HG02840 (cell line): Measurements from ENCODE around the gene CREBRF.
A peak's percentile ranks its signal among the peaks of the same experiment; 100 is the strongest.
"Not testable (repeated sequence)": the region's sequence is repeated elsewhere in the genome, so short reads cannot be mapped to it uniquely, and the experiment has no call there.

Source experiments
- ATAC-seq: cut with Tn5 transposase; IDR thresholded peaks from one replicate; pipeline ENCODE4 v1.9.1; 2021; ENCODE audit warnings: mild to moderate bottlenecking, moderate library complexity, moderate number of reproducible peaks; ENCODE audit not compliant: unreplicated experiment, low FRiP score

Gene CREBRF

GRCh38 chr5:173033923-173034322, 22.2 kb upstream of the CREBRF start:
- no peak for ATAC-seq

- ATAC-seq, result peak; percentile 49
Measured at GRCh38 chr5:173035904-173036707, 20.0 kb upstream of the CREBRF start.

- no peak for ATAC-seq
Measured at GRCh38 chr5:173039188-173039587, 17.0 kb upstream of the CREBRF start.

GRCh38 chr5:173039964-173040363, 16.2 kb upstream of the CREBRF start:
- no peak for ATAC-seq

GRCh38 chr5:173041881-173042762, 14.0 kb upstream of the CREBRF start:
- no peak for ATAC-seq

GRCh38 chr5:173042763-173043107, 13.4 kb upstream of the CREBRF start:
- ATAC-seq, result no peak

GRCh38 chr5:173045474-173045873, 10.7 kb upstream of the CREBRF start:
- ATAC-seq, result no peak

- ATAC-seq, result not testable (repeated sequence)
Measured at GRCh38 chr5:173047096-173047837, 8.9 kb upstream of the CREBRF start.

GRCh38 chr5:173047838-173048105, 8.4 kb upstream of the CREBRF start:
- ATAC-seq, result no peak

- ATAC-seq, result no peak
Measured at GRCh38 chr5:173050791-173051190, 5.4 kb upstream of the CREBRF start.

GRCh38 chr5:173051746-173052145, 4.4 kb upstream of the CREBRF start:
- no peak for ATAC-seq

GRCh38 chr5:173053041-173053440, 3.1 kb upstream of the CREBRF start:
- ATAC-seq, result no peak

- no peak for ATAC-seq
Measured at GRCh38 chr5:173055042-173055721, 970 bp upstream of the CREBRF start.

- ATAC-seq, result peak; percentile 1
Measured at GRCh38 chr5:173055722-173055982, 500 bp upstream of the CREBRF start.

GRCh38 chr5:173056783-173057061, 570 bp downstream of the CREBRF start:
- peak; percentile 29 for ATAC-seq

- ATAC-seq, result peak; percentile 77
Measured at GRCh38 chr5:173057062-173057924, 1.1 kb downstream of the CREBRF start.

- ATAC-seq, result no peak
Measured at GRCh38 chr5:173062141-173062540, 6.0 kb downstream of the CREBRF start.

- ATAC-seq, result no peak
Measured at GRCh38 chr5:173065155-173065554, 9.0 kb downstream of the CREBRF start.

- ATAC-seq, result no peak
Measured at GRCh38 chr5:173069671-173070070, 13.5 kb downstream of the CREBRF start.

GRCh38 chr5:173075137-173075843, 19.1 kb downstream of the CREBRF start:
- no peak for ATAC-seq
